Cortex of kidney (tissue), 1 donor: ENCODE data around the gene LRRN3.

ENCODE experiments used
- DNase-seq: peaks from one replicate; lab custom pipeline; 2025; lab: John Stamatoyannopoulos, UW

The LRRN3 gene

GRCh38 chr7:111105269-111105668 lies 14.3 kb downstream of the LRRN3 start:
- no peak for DNase-seq

- no peak for DNase-seq
Measured at GRCh38 chr7:111107579-111107978, 16.7 kb downstream of the LRRN3 start.

GRCh38 chr7:111108000-111108399 lies 17.1 kb downstream of the LRRN3 start:
- DNase-seq = no peak

GRCh38 chr7:111108496-111108895 lies 17.6 kb downstream of the LRRN3 start:
- DNase-seq = no peak

DNA sequence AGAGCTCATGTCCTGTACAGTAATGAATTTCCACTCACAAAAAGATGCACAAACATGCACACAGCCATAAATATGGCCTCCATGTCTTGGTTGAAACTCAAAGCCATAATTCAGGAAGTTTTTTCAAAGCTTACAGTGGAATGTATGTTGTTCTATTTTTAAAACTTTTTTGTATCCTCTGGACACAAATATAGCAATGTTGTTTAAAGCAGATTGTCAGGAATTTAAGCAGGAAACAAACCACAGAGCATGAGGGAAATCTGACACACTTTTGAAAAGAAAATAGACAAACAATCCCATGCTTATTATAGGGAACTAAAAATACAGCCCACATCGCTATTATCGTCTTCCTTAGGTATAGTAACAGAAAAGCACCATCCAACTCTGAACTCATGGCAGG lies 21.5 kb downstream of the LRRN3 start:
- no peak for DNase-seq

GRCh38 chr7:111113263-111114017 lies 22.5 kb downstream of the LRRN3 start:
- DNase-seq = no peak

DNA sequence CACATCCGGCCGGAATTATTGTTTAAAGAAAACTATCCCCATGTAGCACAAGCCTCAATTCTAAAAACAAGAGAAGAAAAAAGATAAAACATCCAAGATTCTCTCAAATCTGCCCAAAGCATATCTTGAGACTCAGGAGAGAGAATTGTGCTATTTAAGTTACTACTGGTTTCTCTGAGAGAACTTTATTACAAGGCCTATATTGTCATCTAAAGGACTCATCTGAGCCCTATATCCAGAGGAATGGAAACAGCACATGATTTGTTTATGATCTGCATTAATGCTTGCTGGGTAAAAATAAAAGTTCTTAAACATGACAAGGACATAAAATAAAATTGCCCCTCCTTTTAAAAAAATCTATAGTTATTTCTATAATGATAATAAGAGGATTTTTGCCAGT lies 25.0 kb downstream of the LRRN3 start:
- no peak for DNase-seq

DNA sequence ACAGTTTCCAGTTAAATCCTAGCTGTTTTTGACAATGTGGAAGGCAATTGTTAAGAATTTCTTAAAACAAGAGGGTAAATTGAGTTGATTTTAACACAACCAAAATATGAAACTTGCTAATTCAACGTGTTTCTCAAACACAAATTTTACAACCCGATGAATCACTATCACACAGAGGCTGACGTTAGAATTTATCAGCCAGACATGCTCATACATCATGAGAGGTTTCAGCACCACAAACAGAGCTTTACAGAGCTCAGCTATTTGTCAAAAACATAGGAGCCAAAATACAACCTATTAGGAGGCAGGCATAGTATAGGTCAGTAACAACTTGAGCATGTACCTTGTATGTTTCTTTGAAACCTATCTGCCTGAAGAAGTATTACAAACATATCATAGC lies 36.1 kb downstream of the LRRN3 start:
- DNase-seq = no peak

DNA sequence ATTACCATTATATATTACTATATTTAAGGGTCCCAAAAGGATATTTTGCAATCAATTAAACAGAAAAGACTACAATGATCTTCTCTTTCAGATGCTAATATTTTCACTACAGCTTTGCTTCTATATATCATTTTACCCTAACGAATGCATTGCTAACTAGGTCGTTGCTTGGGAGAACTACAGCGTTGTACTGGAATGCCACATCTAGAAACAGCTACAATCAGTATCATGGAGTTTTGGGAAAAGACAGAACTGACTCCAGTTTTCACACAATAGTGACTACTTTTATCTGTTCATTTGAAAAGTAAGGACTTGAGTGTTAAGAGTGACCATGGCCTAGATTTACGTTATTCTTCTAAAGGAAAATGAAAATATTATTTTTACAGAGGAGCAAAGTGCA lies 38.5 kb downstream of the LRRN3 start:
- no peak for DNase-seq

DNA sequence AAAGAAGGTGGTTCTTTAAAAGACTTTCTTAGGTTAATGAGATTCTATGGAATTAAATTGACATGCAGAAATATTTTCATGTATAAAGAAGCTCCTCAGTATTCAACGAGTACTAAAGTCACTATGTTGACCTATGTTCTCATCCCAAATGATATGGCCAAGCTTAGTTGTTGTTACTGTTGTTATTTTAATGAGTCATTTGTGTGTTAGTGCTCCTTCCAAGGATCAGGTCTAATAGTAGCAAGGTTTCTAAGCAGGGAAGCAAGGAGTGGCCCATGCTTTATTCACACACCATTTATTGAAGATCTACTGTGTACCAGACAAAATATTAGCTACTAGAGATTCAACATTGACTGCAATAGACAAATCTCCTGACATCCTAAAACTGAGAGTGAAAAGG lies 41.9 kb downstream of the LRRN3 start:
- no peak for DNase-seq

GRCh38 chr7:111137296-111138192 lies 46.6 kb downstream of the LRRN3 start:
- DNase-seq = no peak

DNA sequence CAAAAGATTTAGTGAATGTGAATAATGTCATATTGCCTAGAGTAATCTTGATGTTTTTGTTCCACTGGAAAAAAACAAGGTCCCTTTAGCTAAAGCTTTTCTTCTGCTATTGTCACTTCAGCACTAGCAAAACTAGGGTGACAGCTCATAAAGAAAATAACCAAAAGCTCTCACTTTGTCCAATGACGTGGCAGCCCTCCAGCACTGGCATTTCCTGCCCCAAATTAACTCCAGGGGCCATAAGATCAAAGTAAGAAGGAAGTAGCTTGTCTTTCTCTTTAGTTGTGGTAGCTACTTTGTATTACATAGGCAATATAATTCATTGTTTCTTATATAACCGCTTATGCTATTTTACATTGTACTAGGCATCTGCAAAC lies 47.3 kb downstream of the LRRN3 start:
- no peak for DNase-seq

DNA sequence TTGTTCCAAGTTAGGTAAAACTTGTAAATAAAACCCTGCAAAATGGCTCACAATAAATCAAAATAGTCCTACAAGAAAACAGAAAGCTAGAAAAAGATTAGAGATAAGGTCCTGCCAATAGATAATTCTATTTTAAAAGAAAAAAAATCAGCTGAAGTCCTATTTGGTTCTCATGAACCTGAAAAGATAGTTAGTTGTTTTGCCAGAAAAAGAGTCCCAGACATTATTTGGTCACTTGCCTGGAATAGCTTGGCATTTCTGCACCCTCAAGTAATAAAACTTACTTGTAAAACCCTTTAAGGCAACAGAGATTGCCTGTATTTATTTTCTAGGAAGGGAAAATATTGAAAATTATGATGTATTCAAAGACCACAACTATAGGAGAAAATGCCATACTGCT lies 47.7 kb downstream of the LRRN3 start:
- no peak for DNase-seq

DNA sequence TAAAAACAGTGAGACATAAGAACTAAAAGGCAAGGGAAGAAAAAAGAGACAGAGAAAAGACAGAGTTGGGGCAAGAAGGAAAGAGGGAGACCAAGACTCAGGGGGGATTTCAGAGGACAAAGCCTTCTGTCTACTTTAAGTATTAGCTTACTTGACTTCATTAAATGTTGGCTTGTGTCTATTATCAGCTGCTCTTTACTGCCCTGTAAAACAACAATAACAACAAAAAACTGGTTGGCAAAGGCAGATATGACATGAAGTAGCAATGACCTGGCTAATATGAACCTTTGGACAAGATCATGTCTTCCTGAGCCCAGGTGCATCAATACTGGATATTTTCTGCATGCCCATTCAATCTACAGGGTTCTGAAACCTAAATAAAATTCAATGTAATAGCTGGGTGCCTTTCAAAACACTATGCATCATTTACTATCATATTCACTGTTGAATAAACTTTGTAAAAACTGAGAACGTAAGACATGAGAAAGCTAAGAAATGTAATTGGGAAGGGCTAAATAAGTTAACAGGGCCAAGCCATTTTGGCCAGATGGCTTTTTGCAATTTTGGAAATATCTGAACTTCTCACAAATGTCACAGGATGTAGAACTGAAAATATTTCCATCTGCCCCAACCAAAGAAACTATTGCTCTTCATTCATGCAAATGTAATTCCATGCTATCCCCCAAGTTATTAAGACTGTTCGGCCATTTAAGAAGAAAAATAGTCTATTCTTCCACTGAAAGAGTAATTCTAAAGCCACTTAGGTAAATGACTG lies 49.4 kb downstream of the LRRN3 start:
- no peak for DNase-seq

- no peak for DNase-seq
Measured at GRCh38 chr7:111145472-111145871, 54.5 kb downstream of the LRRN3 start.

DNA sequence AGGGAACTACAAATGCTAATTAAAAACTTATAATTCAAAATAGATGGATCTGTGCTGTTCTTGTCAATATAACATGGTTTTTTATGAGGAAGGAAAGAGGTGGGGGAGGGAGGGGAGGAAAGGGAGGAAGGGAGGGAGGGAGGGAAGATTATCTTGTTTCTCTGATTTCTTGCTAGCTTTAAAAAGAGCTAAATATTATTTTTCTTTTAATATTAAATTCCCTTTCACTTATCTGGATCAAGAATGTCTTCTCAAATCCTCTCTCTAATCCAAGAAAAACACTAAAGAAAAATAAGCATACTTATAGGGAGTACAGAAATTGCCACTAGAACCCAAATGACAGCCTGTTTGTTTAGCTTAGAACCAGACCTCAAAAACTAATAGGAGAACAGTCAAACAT lies 55.2 kb downstream of the LRRN3 start:
- DNase-seq = no peak

GRCh38 chr7:111147708-111148533 lies 57.0 kb downstream of the LRRN3 start:
- DNase-seq = no peak

DNA sequence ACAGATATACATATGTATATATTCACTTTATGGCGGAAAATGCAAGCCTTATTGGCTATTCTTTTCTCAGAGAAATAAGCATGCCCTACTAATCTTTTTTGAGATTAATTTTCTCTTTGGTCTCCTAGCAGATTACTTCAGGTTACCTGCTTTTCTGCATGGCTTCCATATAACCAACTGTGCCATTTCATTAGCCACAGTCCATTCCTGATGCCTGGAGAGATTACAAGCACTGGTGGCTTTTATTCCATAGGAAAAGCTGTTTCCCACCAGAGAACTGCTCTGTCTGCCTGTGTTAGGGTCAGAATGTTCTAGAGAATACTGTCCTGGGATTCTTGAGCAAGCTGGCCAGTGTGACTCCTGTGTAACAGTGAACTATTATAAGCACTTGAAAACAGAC lies 59.8 kb downstream of the LRRN3 start:
- DNase-seq = no peak

GRCh38 chr7:111159426-111159825 lies 68.5 kb downstream of the LRRN3 start:
- no peak for DNase-seq

DNA sequence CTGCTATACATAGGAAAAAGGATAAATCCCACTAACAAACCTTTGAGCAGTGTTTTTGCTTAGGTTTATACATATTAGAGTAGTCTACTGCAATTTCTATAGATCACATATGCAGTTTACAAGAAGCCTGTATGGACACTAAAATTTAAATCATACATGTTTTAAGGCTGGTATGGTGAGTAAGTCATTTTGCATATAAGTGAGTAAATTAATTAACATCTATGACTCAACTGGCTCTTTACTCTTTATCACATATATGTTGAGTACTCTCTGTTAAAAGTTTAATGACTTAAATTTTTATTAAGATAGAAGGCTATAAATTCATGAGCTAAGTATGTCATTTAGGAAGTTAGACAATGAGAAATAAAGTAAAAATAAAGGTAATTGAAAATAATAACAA lies 69.4 kb downstream of the LRRN3 start:
- no peak for DNase-seq

DNA sequence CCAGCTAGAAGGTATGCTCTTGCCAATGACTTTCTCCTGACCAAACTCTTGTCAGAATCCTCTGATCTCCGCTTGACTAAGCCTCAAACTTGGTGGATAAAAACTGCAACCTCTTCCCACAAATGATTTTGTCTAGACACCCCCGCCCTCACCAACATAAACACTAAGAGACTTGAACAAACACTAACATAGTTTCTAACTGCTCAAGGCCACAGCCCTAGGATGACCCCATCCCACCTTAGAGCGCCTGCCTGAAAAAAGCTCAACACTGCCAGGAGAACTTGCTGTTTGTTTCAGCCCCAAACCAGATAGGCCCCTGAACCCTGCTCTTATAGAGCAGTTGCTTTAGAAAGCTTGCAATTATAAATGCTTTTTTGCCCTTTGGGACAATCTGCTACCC lies 71.8 kb downstream of the LRRN3 start:
- no peak for DNase-seq

- DNase-seq = no peak
Measured at GRCh38 chr7:111164442-111164841, 73.5 kb downstream of the LRRN3 start.
